IMR-90 (cell line): ENCODE data around the gene PDZD7. TPM values are rescaled to one million over a fixed set of nuclear protein-coding genes. Genes with fewer than 3 reads are reported as not detected.
A peak's percentile ranks its signal among the peaks of the same experiment; 100 is the strongest.

ENCODE experiments used
- ATAC-seq: fragments of 200-7000 bp; cut with Tn5 transposase; 2 replicates; pipeline ENCODE4 v1.9.1; 2020; ENCODE audit warnings: low read depth, mild to moderate bottlenecking, moderate library complexity
- BruUV-seq: library from RNA; stranded (reverse); fragments of 400-500 nt; replicated peaks from 2 replicates; lab custom pipeline; 2021; lab: Mats Ljungman, UMichigan
- CTCF ChIA-PET: fragments of 300-600 bp; formaldehyde crosslinking; extraction: SDS; loops from one replicate; lab custom pipeline; 2021; ENCODE audit warnings: antibody characterized with exemption; lab: Yijun Ruan, JAX
- POLR2A ChIA-PET: fragments of 300-600 bp; sonication (Branson Sonifier 250); formaldehyde crosslinking; loops from one replicate; lab custom pipeline; 2022; ENCODE audit warnings: antibody characterized with exemption; ENCODE audit not compliant: unreplicated experiment; lab: Charles Lee
- DNase-seq: peaks from one replicate; pipeline ENCODE4 v3.0.0; 2013
- H2AFZ ChIP-seq: replicated peaks from 2 replicates; pipeline ENCODE3; 2013; ENCODE audit warnings: low read length, mild to moderate bottlenecking; ENCODE audit not compliant: poor library complexity
- H2AK5ac ChIP-seq: 2 replicates; pipeline ENCODE4 v1.6.1; 2013; ENCODE audit warnings: low read depth, low read length, inconsistent platforms
- H2AK9ac ChIP-seq: replicated peaks from 2 replicates; pipeline ENCODE3; 2013; ENCODE audit warnings: mild to moderate bottlenecking, low read depth, low read length, moderate library complexity; ENCODE audit not compliant: poor library complexity
- H2BK120ac ChIP-seq: 2 replicates; pipeline ENCODE4 v1.6.1; 2013; ENCODE audit warnings: low read depth, low read length, inconsistent platforms
- H2BK15ac ChIP-seq: 3 replicates; pipeline ENCODE4 v1.6.1; 2013; ENCODE audit warnings: low read depth, low read length, inconsistent platforms
- H2BK20ac ChIP-seq: 2 replicates; pipeline ENCODE4 v1.6.1; 2013; ENCODE audit warnings: low read depth, mild to moderate bottlenecking, inconsistent platforms, low read length, moderate library complexity
- H2BK5ac ChIP-seq: 2 replicates; pipeline ENCODE4 v1.6.1; 2013; ENCODE audit warnings: mild to moderate bottlenecking, low read depth, low read length, inconsistent platforms; ENCODE audit not compliant: poor library complexity, severe bottlenecking
- H3K14ac ChIP-seq: replicated peaks from 2 replicates; pipeline ENCODE4 v1.6.1; 2013; ENCODE audit warnings: low read depth, low read length, inconsistent platforms
- H3K18ac ChIP-seq: 2 replicates; pipeline ENCODE4 v1.6.1; 2013; ENCODE audit warnings: low read depth, low read length, control low read depth
- H3K23ac ChIP-seq: 2 replicates; pipeline ENCODE4 v1.6.1; 2013; ENCODE audit warnings: low read depth, low read length, inconsistent platforms
- H3K27ac ChIP-seq: 2 replicates; pipeline ENCODE4 v1.5.1; 2013; ENCODE audit warnings: mild to moderate bottlenecking, control low read depth, low read length; ENCODE audit not compliant: insufficient read depth
- H3K27me3 ChIP-seq: 2 replicates; pipeline ENCODE4 v1.6.1; 2013; ENCODE audit warnings: low read length; ENCODE audit not compliant: control insufficient read depth, insufficient read depth
- H3K36me3 ChIP-seq: 2 replicates; pipeline ENCODE4 v1.6.1; 2013; ENCODE audit warnings: low read length, mixed read lengths; ENCODE audit not compliant: control insufficient read depth, insufficient read depth
- H3K4ac ChIP-seq: 2 replicates; pipeline ENCODE4 v1.6.1; 2013; ENCODE audit warnings: low read depth, low read length, inconsistent platforms
- H3K4me1 ChIP-seq: 2 replicates; pipeline ENCODE4 v1.6.1; 2013; ENCODE audit warnings: low read length, mixed read lengths; ENCODE audit not compliant: control insufficient read depth, insufficient read depth
- H3K4me2 ChIP-seq: 2 replicates; pipeline ENCODE4 v1.6.1; 2013; ENCODE audit warnings: low read depth, mild to moderate bottlenecking, control low read depth, low read length, moderate library complexity
- H3K4me3 ChIP-seq: 2 replicates; pipeline ENCODE4 v1.5.1; 2013; ENCODE audit warnings: low read depth, mild to moderate bottlenecking, control low read depth, low read length, moderate library complexity; ENCODE audit not compliant: insufficient read depth
- H3K56ac ChIP-seq: 2 replicates; pipeline ENCODE4 v1.6.1; 2013; ENCODE audit warnings: low read length, inconsistent platforms; ENCODE audit not compliant: insufficient read depth; ENCODE audit errors: extremely low read depth
- H3K79me1 ChIP-seq, 2 experiments: 2 replicates each; pipeline ENCODE4 v1.6.1; 2013; ENCODE audit warnings: low read length in 2 of 2, inconsistent platforms in 1 of 2, low read depth in 1 of 2
- H3K9ac ChIP-seq: 2 replicates; pipeline ENCODE4 v1.6.1; 2013; ENCODE audit warnings: low read depth, low read length, control low read depth
- H3K9me1 ChIP-seq: 2 replicates; pipeline ENCODE4 v1.6.1; 2013; ENCODE audit warnings: low read length, inconsistent platforms; ENCODE audit not compliant: insufficient read depth
- H3K9me3 ChIP-seq: 2 replicates; pipeline ENCODE4 v1.6.1; 2013; ENCODE audit warnings: low read length; ENCODE audit not compliant: control insufficient read depth, insufficient read depth
- H4K20me1 ChIP-seq: 2 replicates; pipeline ENCODE4 v1.6.1; 2013; ENCODE audit warnings: low read length, inconsistent platforms; ENCODE audit not compliant: insufficient read depth
- H4K5ac ChIP-seq: 2 replicates; pipeline ENCODE4 v1.6.1; 2013; ENCODE audit warnings: mild to moderate bottlenecking, low read depth, low read length, control low read depth
- H4K8ac ChIP-seq, 2 experiments: 2 replicates each; pipeline ENCODE4 v1.6.1; 2013; ENCODE audit warnings: low read depth in 2 of 2, low read length in 2 of 2, control low read depth in 1 of 2, inconsistent platforms in 1 of 2
- H4K91ac ChIP-seq: 2 replicates; pipeline ENCODE4 v1.6.1; 2013; ENCODE audit warnings: low read depth, low read length, inconsistent platforms; ENCODE audit not compliant: insufficient read depth
- BHLHE40 ChIP-seq: fragments of 150-350 bp; IDR thresholded peaks from 2 replicates; pipeline ENCODE4 v1.6.1; 2016; ENCODE audit warnings: mild to moderate bottlenecking, low read depth, low read length
- CEBPB ChIP-seq: IDR thresholded peaks from 2 replicates; pipeline ENCODE4 v1.6.1; 2012; ENCODE audit warnings: low read depth, low read length, improper control_type of control experiment
- CHD1 ChIP-seq: IDR thresholded peaks from 2 replicates; pipeline ENCODE4 v1.6.1; 2012; ENCODE audit warnings: low read depth, low read length, improper control_type of control experiment
- FOS ChIP-seq: fragments of 150-350 bp; IDR thresholded peaks from 2 replicates; pipeline ENCODE4 v1.6.1; 2016; ENCODE audit warnings: low read depth, low read length
- MAFK ChIP-seq: IDR thresholded peaks from 2 replicates; pipeline ENCODE4 v1.6.1; 2012; ENCODE audit warnings: low read depth, low read length, improper control_type of control experiment
- MAZ ChIP-seq: IDR thresholded peaks from 2 replicates; pipeline ENCODE4 v1.6.1; 2012; ENCODE audit warnings: low read depth, mild to moderate bottlenecking, low read length, improper control_type of control experiment, moderate library complexity, borderline replicate concordance
- MXI1 ChIP-seq: IDR thresholded peaks from 2 replicates; pipeline ENCODE4 v1.6.1; 2012; ENCODE audit warnings: low read depth, mild to moderate bottlenecking, low read length, moderate library complexity, borderline replicate concordance
- NFE2L2 ChIP-seq: fragments of 150-350 bp; IDR thresholded peaks from 2 replicates; pipeline ENCODE4 v1.6.1; 2016; ENCODE audit warnings: low read depth, mild to moderate bottlenecking, low read length
- POLR2A ChIP-seq: IDR thresholded peaks from 2 replicates; pipeline ENCODE4 v1.6.1; 2012; ENCODE audit warnings: mild to moderate bottlenecking, low read depth, low read length
- RAD21 ChIP-seq: IDR thresholded peaks from 2 replicates; pipeline ENCODE4 v1.6.1; 2012; ENCODE audit warnings: low read length, improper control_type of control experiment
- SMC3 ChIP-seq: fragments of 150-350 bp; IDR thresholded peaks from 2 replicates; pipeline ENCODE4 v1.6.1; 2016; ENCODE audit warnings: low read depth, mild to moderate bottlenecking, antibody characterized with exemption, low read length, moderate library complexity
- WGBS, 2 experiments: methylation state at CpG; one replicate each; pipeline versions ENCODE4 v1.1.5 to v1.1.7; 2013; ENCODE audit warnings: missing lambda C conversion rate in 2 of 2; ENCODE audit not compliant: insufficient read length in 1 of 2; ENCODE audit errors: extremely low coverage in 2 of 2; 5-methylcytosine and 5-hydroxymethylcytosine counted together
- dilution Hi-C: fragments of 300-500 bp; cut with HindIII; formaldehyde crosslinking; loops from one replicate; pipeline ENCODE4 v1.14.3; 2018; ENCODE audit warnings: low sequenced_read_pairs; ENCODE audit not compliant: unreplicated experiment
- in situ Hi-C: fragments of 300-500 bp; cut with MboI; formaldehyde crosslinking; loops from 3 replicates; pipeline ENCODE4 v1.14.3; 2019; ENCODE audit warnings: low sequenced_read_pairs, inconsistent platforms, mixed read lengths
- intact Hi-C: fragments of 100-400 bp; cut with micrococcal nuclease; formaldehyde crosslinking; loops from 2 replicates; pipeline ENCODE4 v1.10.0; 2022
- polyA plus RNA-seq, 3 experiments: library from polyadenylated mRNA; depleted of rRNA; stranded (reverse); fragments of >200 nt; gene quantifications; 2 replicates each; pipeline ENCODE4 v1.2.3, GENCODE V29; 2012; ENCODE audit warnings: low replicate concordance in 1 of 3
- total RNA-seq: library from RNA; depleted of rRNA; stranded (reverse); fragments of >200 nt; gene quantifications from 2 replicates; pipeline ENCODE4 v1.2.3, GENCODE V29; 2012
- TF ChIP-seq, protein P1 (sequence below): conservative IDR thresholded peaks from 2 replicates; pipeline ENCODE4 v1.5.1; 2012; ENCODE audit warnings: mild to moderate bottlenecking, low read depth, low read length, improper control_type of control experiment

Gene PDZD7
- total and polyA plus RNA-seq, 2 of the 4 experiments (the other 2 are of a cell fraction), result 0.90 to 1.5 TPM

DNA sequence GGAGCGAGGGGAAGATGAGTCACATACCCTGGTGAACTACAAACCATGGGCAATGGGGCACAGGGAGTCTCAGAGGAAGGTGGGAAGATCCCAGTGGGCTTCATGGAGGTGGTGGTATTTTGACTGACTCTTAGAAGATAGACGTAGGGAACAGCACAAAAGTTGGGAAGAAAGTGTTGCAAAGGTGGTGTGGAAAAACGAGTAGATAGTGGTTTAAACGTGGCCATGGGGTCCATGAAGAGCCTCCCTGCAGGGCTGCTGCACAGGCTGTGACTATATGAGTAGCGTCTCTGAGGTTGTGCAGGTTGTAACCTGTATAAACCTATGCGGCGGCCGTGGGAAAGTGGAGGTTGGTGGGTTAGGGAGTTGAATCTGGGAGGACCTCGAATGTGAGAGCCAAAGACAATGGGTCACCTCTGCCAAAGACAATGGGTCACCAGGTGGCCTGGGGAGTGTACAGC, 17.5 kb downstream of the PDZD7 start (continued):
- TF ChIP-seq SMC3, result no peak

DNA sequence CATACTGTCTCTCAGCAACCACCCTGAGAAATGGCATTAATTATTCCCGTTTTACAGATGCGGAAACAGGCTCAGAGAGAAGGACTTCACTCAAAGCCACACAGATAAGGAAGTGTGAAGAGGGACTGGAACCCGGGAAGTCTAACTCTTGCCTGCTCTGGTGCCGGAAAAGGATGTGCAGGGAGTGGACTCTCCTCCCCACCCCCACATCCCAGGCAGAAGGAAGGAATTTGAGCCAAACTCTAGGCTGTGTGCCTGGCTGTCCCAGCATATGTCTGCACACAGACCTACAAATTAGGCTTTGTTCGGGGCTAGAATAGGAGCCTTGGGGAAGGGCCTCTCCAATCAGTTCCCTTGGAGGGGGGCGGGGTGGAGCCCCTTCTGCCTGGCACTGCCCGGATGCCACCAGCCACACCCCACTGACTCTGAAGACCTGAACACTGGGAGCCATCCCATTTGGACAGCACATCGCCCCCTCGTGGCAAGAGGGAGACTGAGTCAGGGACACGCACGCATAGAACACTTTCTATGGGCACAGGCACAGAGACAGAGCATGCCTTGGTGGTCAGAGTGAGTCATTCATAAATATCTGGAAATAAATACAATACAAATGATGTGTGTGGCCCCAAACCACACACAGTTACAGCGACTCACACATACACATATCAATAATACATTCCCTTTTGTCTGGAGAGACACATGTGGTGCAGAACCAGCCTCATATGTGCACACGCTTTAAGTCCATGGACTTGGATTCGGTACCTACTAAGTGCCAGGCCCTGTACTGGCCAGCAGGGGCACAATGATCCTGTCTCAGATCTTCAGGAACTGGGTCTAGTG, 18.2 kb downstream of the PDZD7 start:
- DNase-seq (peak; percentile 95), ATAC-seq (peak; percentile 81)
- H2AFZ ChIP-seq, result peak overlapping the region; percentile 89
- ChIA-PET POLR2A (no interaction called here), CTCF (interaction anchor here (1.5 to 2.0 kb wide), 3 partner anchors 11 to 15 kb away, joined by 5 to 13 read pairs (median 10); partner anchors contain the start of gene LZTS2)
- H3K9me3 ChIP-seq, result no peaks in the 10 kb centered on the region
- H3K14ac ChIP-seq, result peak overlapping the region; percentile 25
- peak overlapping the region; percentile 19; the same call in 1 of the 2 replicates for H4K5ac ChIP-seq
- H2AK5ac ChIP-seq, result peak overlapping the region; percentile 66
- in situ Hi-C loops (no loop called here), dilution Hi-C loops (no loop called here), intact Hi-C loops (loop anchor here (1.0 to 10.0 kb wide), 3 partner anchors 14 to 448 kb away; no protein-coding TSS in a partner anchor)
- peaks cover 23% of the 10 kb centered on the region for H3K9me1 ChIP-seq
- peak overlapping the region; percentile 25; the same call in 1 of the 2 replicates for H3K18ac ChIP-seq
- peak overlapping the region; percentile 59 for H3K4me2 ChIP-seq
- peaks cover 3 to 21% of the 10 kb centered on the region in 2 experiments; a peak in 2 of 4 replicates for H3K79me1 ChIP-seq
- H2AK9ac ChIP-seq, result peak overlapping the region; percentile 94
- H3K4ac ChIP-seq, result peak overlapping the region; percentile 56
- peak overlapping the region; percentile 55 for H4K91ac ChIP-seq
- peak overlapping the region; percentile 51 for H2BK20ac ChIP-seq
- H3K56ac ChIP-seq, result peak overlapping the region; percentile 71; the same call in 1 of the 2 replicates
- H3K4me1 ChIP-seq, result peaks cover 33% of the 10 kb centered on the region
- H3K36me3 ChIP-seq, result no peaks in the 10 kb centered on the region
- no TSS peak for BruUV-seq
- H4K8ac ChIP-seq, result peak overlapping the region; percentile 62 to 65
- H3K9ac ChIP-seq, result no peak overlapping the region; the same call in 1 of the 2 replicates
- peaks cover 10% of the 10 kb centered on the region; the same call in 1 of the 2 replicates for H4K20me1 ChIP-seq
- no peaks in the 10 kb centered on the region for H3K27me3 ChIP-seq
- H2BK15ac ChIP-seq, result peak overlapping the region; percentile 18; the same call in 2 of the 3 replicates
- peak overlapping the region; percentile 22 for H3K27ac ChIP-seq
- 17% methylated on average over 1 of the region's 14 CpGs; no CpG with 5 or more reads in 1 of the 2 experiments for WGBS, 2 experiments
- H3K23ac ChIP-seq, result peak overlapping the region; percentile 6; the same call in 1 of the 2 replicates
- H2BK5ac ChIP-seq, result peak overlapping the region; percentile 72
- H3K4me3 ChIP-seq, result no peak overlapping the region; the same call in 1 of the 2 replicates
- peak overlapping the region; percentile 41 for H2BK120ac ChIP-seq
- no peak for TF ChIP-seq CHD1
- TF ChIP-seq SMC3, result peak; percentile 81
- peak; percentile 70 for TF ChIP-seq RAD21
- TF ChIP-seq FOS, result peak; percentile 91
- peak; percentile 69; the same call in 1 of the 2 replicates for TF ChIP-seq MXI1
- TF ChIP-seq BHLHE40, result peak; percentile 79
- TF ChIP-seq NFE2L2, result no peak
- TF ChIP-seq, protein P1, sequence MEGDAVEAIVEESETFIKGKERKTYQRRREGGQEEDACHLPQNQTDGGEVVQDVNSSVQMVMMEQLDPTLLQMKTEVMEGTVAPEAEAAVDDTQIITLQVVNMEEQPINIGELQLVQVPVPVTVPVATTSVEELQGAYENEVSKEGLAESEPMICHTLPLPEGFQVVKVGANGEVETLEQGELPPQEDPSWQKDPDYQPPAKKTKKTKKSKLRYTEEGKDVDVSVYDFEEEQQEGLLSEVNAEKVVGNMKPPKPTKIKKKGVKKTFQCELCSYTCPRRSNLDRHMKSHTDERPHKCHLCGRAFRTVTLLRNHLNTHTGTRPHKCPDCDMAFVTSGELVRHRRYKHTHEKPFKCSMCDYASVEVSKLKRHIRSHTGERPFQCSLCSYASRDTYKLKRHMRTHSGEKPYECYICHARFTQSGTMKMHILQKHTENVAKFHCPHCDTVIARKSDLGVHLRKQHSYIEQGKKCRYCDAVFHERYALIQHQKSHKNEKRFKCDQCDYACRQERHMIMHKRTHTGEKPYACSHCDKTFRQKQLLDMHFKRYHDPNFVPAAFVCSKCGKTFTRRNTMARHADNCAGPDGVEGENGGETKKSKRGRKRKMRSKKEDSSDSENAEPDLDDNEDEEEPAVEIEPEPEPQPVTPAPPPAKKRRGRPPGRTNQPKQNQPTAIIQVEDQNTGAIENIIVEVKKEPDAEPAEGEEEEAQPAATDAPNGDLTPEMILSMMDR, result peak; percentile 90
- no peak for TF ChIP-seq MAFK
- peak; percentile 41; the same call in 1 of the 2 replicates for TF ChIP-seq MAZ
- no peak for TF ChIP-seq POLR2A
- TF ChIP-seq CEBPB, result no peak
